Chondrocyte (in vitro differentiated cells): ENCODE results near the gene CPTP. TPM values are rescaled to one million over a fixed set of nuclear protein-coding genes. Genes with fewer than 3 reads are reported as not detected.

Experiments used
- DNase-seq: peaks from one replicate; pipeline ENCODE4 v3.0.0; 2021; ENCODE audit warnings: mixed read lengths, low spot score
- H3K27ac Mint-ChIP-seq: one replicate; pipeline ENCODE4 v1.8.0; 2021; ENCODE audit warnings: mild to moderate bottlenecking, moderate library complexity, mixed read lengths; ENCODE audit not compliant: unreplicated experiment
- H3K27me3 Mint-ChIP-seq: 2 replicates; pipeline ENCODE4 v1.8.0; 2021; ENCODE audit warnings: low read depth, mixed read lengths
- H3K36me3 Mint-ChIP-seq: 2 replicates; pipeline ENCODE4 v1.8.0; 2021; ENCODE audit warnings: low read depth, mixed read lengths
- H3K4me1 Mint-ChIP-seq: 2 replicates; pipeline ENCODE4 v1.8.0; 2021; ENCODE audit warnings: low read depth, mild to moderate bottlenecking, mixed read lengths
- H3K4me3 Mint-ChIP-seq: one replicate; pipeline ENCODE4 v1.8.0; 2021; ENCODE audit warnings: mild to moderate bottlenecking, moderate library complexity, mixed read lengths; ENCODE audit not compliant: unreplicated experiment
- H3K9me3 Mint-ChIP-seq: 2 replicates; pipeline ENCODE4 v1.8.0; 2021; ENCODE audit warnings: low read depth, mixed read lengths
- CTCF ChIP-seq: fragments of 200-600 bp; sonication (generic); IDR thresholded peaks from 2 replicates; pipeline ENCODE4 v1.5.0; 2021; ENCODE audit warnings: antibody characterized with exemption, mild to moderate bottlenecking, moderate library complexity
- total RNA-seq: library from RNA; stranded (reverse); gene quantifications from 3 replicates; pipeline ENCODE4 v1.2.1, GENCODE V29; 2021

The CPTP gene
- total RNA-seq, 1 donor from 2014 or later, result 23.1 TPM

GRCh38 chr1:1334835-1335234 lies 10.2 kb downstream of the CPTP start:
- no peak for DNase-seq
- no peaks in the 10 kb centered on the region for H3K9me3 Mint-ChIP-seq
- H3K4me3 Mint-ChIP-seq, result no peak overlapping the region
- H3K36me3 Mint-ChIP-seq, result no peaks in the 10 kb centered on the region
- no peaks in the 10 kb centered on the region for H3K27me3 Mint-ChIP-seq
- no peak for TF ChIP-seq CTCF
- H3K27ac Mint-ChIP-seq, result no peak overlapping the region
- peaks cover 9% of the 10 kb centered on the region for H3K4me1 Mint-ChIP-seq

- Mint-ChIP-seq H3K9me3 (no peaks in the 10 kb centered on the region), H3K36me3 (no peaks in the 10 kb centered on the region), H3K4me1 (peaks cover 9% of the 10 kb centered on the region), H3K27ac (no peak overlapping the region), H3K4me3 (no peak overlapping the region), H3K27me3 (no peaks in the 10 kb centered on the region)
- DNase-seq, result no peak
- TF ChIP-seq CTCF, result no peak
Measured at GRCh38 chr1:1335283-1335682, 10.7 kb downstream of the CPTP start.

- no peak overlapping the region for H3K27ac Mint-ChIP-seq
- H3K27me3 Mint-ChIP-seq, result no peaks in the 10 kb centered on the region
- H3K36me3 Mint-ChIP-seq, result peaks cover 3% of the 10 kb centered on the region
- no peak for TF ChIP-seq CTCF
- DNase-seq, result no peak
- no peak overlapping the region for H3K4me3 Mint-ChIP-seq
- H3K4me1 Mint-ChIP-seq, result peaks cover 5% of the 10 kb centered on the region
- no peaks in the 10 kb centered on the region for H3K9me3 Mint-ChIP-seq
Measured at GRCh38 chr1:1335792-1336248, 11.2 kb downstream of the CPTP start.

- no peak for TF ChIP-seq CTCF
- no peak for DNase-seq
- peaks cover 3% of the 10 kb centered on the region for H3K36me3 Mint-ChIP-seq
- no peaks in the 10 kb centered on the region for H3K27me3 Mint-ChIP-seq
- H3K9me3 Mint-ChIP-seq, result no peaks in the 10 kb centered on the region
- H3K27ac Mint-ChIP-seq, result no peak overlapping the region
- H3K4me1 Mint-ChIP-seq, result no peaks in the 10 kb centered on the region
- H3K4me3 Mint-ChIP-seq, result no peak overlapping the region
Measured at GRCh38 chr1:1336446-1336845, 11.8 kb downstream of the CPTP start.

- peaks cover 3% of the 10 kb centered on the region for H3K36me3 Mint-ChIP-seq
- H3K27ac Mint-ChIP-seq, result no peak overlapping the region
- H3K27me3 Mint-ChIP-seq, result no peaks in the 10 kb centered on the region
- no peak for TF ChIP-seq CTCF
- no peak for DNase-seq
- no peaks in the 10 kb centered on the region for H3K9me3 Mint-ChIP-seq
- H3K4me3 Mint-ChIP-seq, result no peak overlapping the region
- H3K4me1 Mint-ChIP-seq, result no peaks in the 10 kb centered on the region
Measured at GRCh38 chr1:1336931-1337792, 12.6 kb downstream of the CPTP start.
